GM12892 (cell line): ENCODE measurements around the gene SLC18A3.

Experiments used
- POLR2A ChIP-seq: IDR thresholded peaks from 2 replicates; pipeline ENCODE4 v1.6.1; 2011; ENCODE audit warnings: low read depth, low read length, control low read depth
- POLR2AphosphoS5 ChIP-seq: IDR thresholded peaks from 2 replicates; pipeline ENCODE4 v1.6.1; 2011; ENCODE audit warnings: low read depth, low read length, control low read depth
- TAF1 ChIP-seq: IDR thresholded peaks from 2 replicates; pipeline ENCODE4 v1.6.1; 2011; ENCODE audit warnings: low read depth, mild to moderate bottlenecking, control low read depth, low read length, borderline replicate concordance

- TF ChIP-seq POLR2AphosphoS5 (no peak), TAF1 (no peak), POLR2A (no peak)
These were observed 47.2 kb upstream of the SLC18A3 start for GRCh38 chr10:49562893-49563292.
